Adrenal gland (tissue), 12 donors: ENCODE measurements around the gene CNTNAP2. TPM values are rescaled to one million over a fixed set of nuclear protein-coding genes. Genes with fewer than 3 reads are reported as not detected.

ENCODE experiments used
- DNase-seq, 7 donors: peaks; one replicate each; pipeline ENCODE4 v3.0.0-alpha.2; 2019 to 2020
- H3K27ac ChIP-seq, 5 donors: fragments of 200-600 bp; sonication (generic) in 4 of 5; 1 replicate in 3 of 5; 2 replicates in 2 of 5; pipeline versions ENCODE4 v1.5.1 to v1.8.0; 2016 to 2020; ENCODE audit warnings: mild to moderate bottlenecking in 1 of 5
- H3K27me3 ChIP-seq: fragments of 200-600 bp; 2 replicates; pipeline ENCODE4 v1.8.0; 2021
- H3K36me3 ChIP-seq, 2 donors: fragments of 200-600 bp; replicated peaks in 1 of 2; 1 replicate in 1 of 2; 2 replicates in 1 of 2; pipeline versions ENCODE4 v1.5.1 to v1.8.0; 2018 to 2022
- H3K4me1 ChIP-seq, 2 donors: fragments of 200-600 bp; replicated peaks in 1 of 2; 1 replicate in 1 of 2; 2 replicates in 1 of 2; pipeline versions ENCODE4 v1.5.1 to v1.8.0; 2018 to 2021
- H3K4me3 ChIP-seq, 4 donors: fragments of 200-600 bp; sonication (generic) in 3 of 4; one replicate each; pipeline ENCODE4 v1.5.1; 2016 to 2018
- H3K9me3 ChIP-seq, 3 donors: fragments of 200-600 bp; sonication (generic) in 1 of 3; replicated peaks in 1 of 3; 1 replicate in 2 of 3; 2 replicates in 1 of 3; pipeline versions ENCODE4 v1.5.1 to v1.8.0; 2016 to 2021
- POLR2A ChIP-seq, 2 donors: fragments of 450-650 bp; IDR thresholded peaks; one replicate each; pipeline ENCODE4 v1.6.1; 2017; ENCODE audit warnings: antibody characterized with exemption in 2 of 2, mild to moderate bottlenecking in 2 of 2, moderate library complexity in 1 of 2
- WGBS, 4 donors: extraction: QIAGEN DNeasy Blood & Tissue Kit in 2 of 4; methylation state at CpG; one replicate each; pipeline versions ENCODE4 v1.1.5 to v1.1.7; 2013 to 2017; 5-methylcytosine and 5-hydroxymethylcytosine counted together
- intact Hi-C, 2 donors: fragments of 100-400 bp; cut with DNase I; formaldehyde crosslinking; loops; one replicate each; pipeline versions ENCODE4 v1.14.1 to v1.15.0; 2022 to 2023
- polyA plus RNA-seq, 3 donors: library from polyadenylated mRNA; stranded (reverse); fragments of 200-250 nt in 2 of 3; fragments of 350-450 nt in 1 of 3; fragmentation: Illumina TruSeq in 1 of 3; extraction: RNeasy Lipid Tissue Mini Kit (QIAGEN cat#74804) in 1 of 3; gene quantifications; one replicate each; pipeline ENCODE4 v1.2.3, GENCODE V29; 2013 to 2014
- total RNA-seq, 9 donors: library from RNA; depleted of rRNA in 4 of 9; stranded (reverse); fragments of >200 nt in 4 of 9; fragments of 120-200 nt in 1 of 9; fragmentation: NEBNext Ultra II Directional in 1 of 9; extraction: Animal tissue kit (Norgen Biotek cat#: 25700) in 1 of 9; gene quantifications; one replicate each; pipeline versions ENCODE4 v1.1.0 to v1.2.4, GENCODE V29; 2013 to 2023
- TF ChIP-seq, protein P1 (sequence below), 6 experiments: fragments of 450-650 bp in 4 of 6; fragments of 200-600 bp in 2 of 6; sonication (generic) in 1 of 6; IDR thresholded peaks; 1 replicate in 5 of 6; 2 replicates in 1 of 6; pipeline versions ENCODE4 v1.5.1 to v1.8.0; 2016 to 2021; ENCODE audit warnings: antibody characterized with exemption in 6 of 6, mild to moderate bottlenecking in 2 of 6, moderate library complexity in 1 of 6
- donor health status: healthy with polysubstance abuse.
- donor health status: Bipolar disorder and iron deficiency.
- donor health status: DM: yes; HTN: yes; CAD: no.
- donor health status: DM: no; HTN: no; CAD: no.
- donor health status: DM: no; HTN: no; CAD: no.
- donor health status: DM: yes; HTN: yes; CAD: no.

Gene CNTNAP2
- total and polyA plus RNA-seq, 12 donors, result 0.14 to 6.3 (median 1.8) TPM; not detected in 2

DNA sequence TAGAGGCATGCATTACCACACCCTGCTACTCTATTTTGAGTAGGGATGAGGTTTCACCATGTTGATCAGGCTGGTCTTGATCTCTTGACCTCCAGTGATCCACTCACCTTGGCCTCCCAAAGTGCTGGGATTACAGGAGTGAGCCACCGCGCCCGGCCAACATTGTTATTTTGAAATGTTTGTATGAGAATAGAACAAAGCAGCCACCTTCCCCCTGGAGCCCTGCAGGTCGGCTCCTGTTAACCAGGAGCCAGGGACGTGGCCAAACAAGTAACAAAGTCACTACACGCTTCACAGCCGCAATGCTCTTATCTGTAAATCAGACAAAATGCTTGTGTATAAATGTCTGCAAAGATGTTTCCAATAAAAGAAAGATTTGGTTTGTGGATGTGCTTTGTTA, 295.4 kb downstream of the CNTNAP2 start:
- intact Hi-C loops, result no loop called here
- Histone ChIP-seq H3K27ac (no peak overlapping the region), H3K4me1 (no peaks in the 10 kb centered on the region), H3K27me3 (no peaks in the 10 kb centered on the region), H3K36me3 (no peaks in the 10 kb centered on the region), H3K9me3 (no peaks in the 10 kb centered on the region), H3K4me3 (no peak overlapping the region)
- no peak for DNase-seq
- 82 to 91% (median 82%) methylated on average over 7 of the region's 7 CpGs for WGBS, 4 donors
- TF ChIP-seq POLR2A (IDR thresholded peaks at IDR 0.05), result no peak
- TF ChIP-seq, protein P1, sequence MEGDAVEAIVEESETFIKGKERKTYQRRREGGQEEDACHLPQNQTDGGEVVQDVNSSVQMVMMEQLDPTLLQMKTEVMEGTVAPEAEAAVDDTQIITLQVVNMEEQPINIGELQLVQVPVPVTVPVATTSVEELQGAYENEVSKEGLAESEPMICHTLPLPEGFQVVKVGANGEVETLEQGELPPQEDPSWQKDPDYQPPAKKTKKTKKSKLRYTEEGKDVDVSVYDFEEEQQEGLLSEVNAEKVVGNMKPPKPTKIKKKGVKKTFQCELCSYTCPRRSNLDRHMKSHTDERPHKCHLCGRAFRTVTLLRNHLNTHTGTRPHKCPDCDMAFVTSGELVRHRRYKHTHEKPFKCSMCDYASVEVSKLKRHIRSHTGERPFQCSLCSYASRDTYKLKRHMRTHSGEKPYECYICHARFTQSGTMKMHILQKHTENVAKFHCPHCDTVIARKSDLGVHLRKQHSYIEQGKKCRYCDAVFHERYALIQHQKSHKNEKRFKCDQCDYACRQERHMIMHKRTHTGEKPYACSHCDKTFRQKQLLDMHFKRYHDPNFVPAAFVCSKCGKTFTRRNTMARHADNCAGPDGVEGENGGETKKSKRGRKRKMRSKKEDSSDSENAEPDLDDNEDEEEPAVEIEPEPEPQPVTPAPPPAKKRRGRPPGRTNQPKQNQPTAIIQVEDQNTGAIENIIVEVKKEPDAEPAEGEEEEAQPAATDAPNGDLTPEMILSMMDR (IDR thresholded peaks at IDR 0.05), result no peak

DNA sequence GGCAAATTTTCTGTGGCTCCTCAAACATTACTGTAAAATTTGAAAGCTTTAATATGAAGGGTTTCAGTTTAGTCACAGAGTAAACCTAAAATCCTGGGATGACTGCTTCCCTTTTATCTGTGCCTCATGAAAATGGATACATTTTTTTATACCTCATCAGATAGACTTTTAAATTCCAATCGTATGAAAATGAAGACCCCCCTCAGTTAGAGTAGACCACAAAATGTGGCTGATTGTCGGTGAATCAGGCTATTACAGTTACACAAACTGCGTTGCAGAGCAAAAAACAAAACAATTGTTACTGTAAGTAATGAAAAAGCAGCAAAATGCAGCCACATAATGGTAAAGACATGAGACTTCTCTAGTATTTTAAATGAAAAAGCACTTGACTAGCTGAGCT, 296.2 kb downstream of the CNTNAP2 start:
- no peaks in the 10 kb centered on the region for H3K9me3 ChIP-seq
- no peaks in the 10 kb centered on the region for H3K27me3 ChIP-seq
- no peaks in the 10 kb centered on the region for H3K4me1 ChIP-seq
- no peaks in the 10 kb centered on the region for H3K36me3 ChIP-seq
- TF ChIP-seq, protein P1 (IDR thresholded peaks at IDR 0.05), result no peak
- TF ChIP-seq POLR2A (IDR thresholded peaks at IDR 0.05), result no peak
- 73 to 85% (median 80%) methylated on average over 3 of the region's 3 CpGs for WGBS, 4 donors
- no peak overlapping the region for H3K4me3 ChIP-seq
- intact Hi-C loops, result no loop called here
- no peak overlapping the region for H3K27ac ChIP-seq
- no peak for DNase-seq

DNA sequence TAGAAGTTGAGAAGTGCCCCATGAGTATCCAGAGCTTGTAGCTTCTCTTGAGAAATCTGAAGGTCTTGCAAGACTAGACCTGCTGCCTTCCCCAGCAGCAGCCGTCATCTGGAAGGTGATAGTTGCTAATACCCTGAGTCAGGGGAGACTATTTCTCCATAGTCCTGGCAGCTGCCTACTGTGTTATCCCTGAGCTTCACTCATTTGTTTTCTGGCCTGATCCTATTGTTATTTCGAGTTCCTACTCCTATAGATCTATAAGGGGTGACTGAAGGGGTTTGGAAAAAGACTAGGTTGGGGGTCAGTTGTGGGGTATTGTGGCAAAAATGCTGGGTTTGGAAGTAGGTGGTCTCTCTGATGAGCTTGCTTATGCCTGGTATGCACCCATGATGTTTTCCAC, 297.8 kb downstream of the CNTNAP2 start:
- DNase-seq, result no peak
- H3K4me1 ChIP-seq, result no peaks in the 10 kb centered on the region
- no peak overlapping the region for H3K4me3 ChIP-seq
- no peaks in the 10 kb centered on the region for H3K9me3 ChIP-seq
- intact Hi-C loops, result no loop called here
- no peaks in the 10 kb centered on the region for H3K36me3 ChIP-seq
- H3K27ac ChIP-seq, result no peak overlapping the region
- 60 to 74% (median 71%) methylated on average over 2 of the region's 2 CpGs for WGBS, 4 donors
- TF ChIP-seq, protein P1 (IDR thresholded peaks at IDR 0.05), result no peak
- TF ChIP-seq POLR2A (IDR thresholded peaks at IDR 0.05), result no peak
- H3K27me3 ChIP-seq, result no peaks in the 10 kb centered on the region

DNA sequence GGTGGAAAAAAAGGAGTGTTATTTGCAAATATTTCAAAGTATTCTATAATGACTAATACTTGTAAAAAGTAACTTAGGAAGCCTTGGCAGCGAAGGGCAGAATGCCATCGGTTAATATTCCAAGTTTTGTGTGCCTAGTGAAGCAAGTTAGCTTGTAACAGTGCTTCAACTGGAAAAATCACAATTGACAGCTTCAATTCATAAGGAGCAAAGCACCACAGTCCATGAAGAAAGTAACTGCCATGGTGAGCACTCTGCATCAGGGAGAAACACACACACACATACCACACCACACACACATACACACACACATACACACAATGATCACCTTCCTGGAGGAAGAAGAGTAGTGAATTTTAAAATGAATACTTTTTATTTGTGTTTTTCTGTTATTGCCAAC, 298.3 kb downstream of the CNTNAP2 start:
- no peak for DNase-seq
- Histone ChIP-seq H3K27me3 (no peaks in the 10 kb centered on the region), H3K4me3 (no peak overlapping the region), H3K4me1 (no peaks in the 10 kb centered on the region), H3K27ac (no peak overlapping the region), H3K9me3 (no peaks in the 10 kb centered on the region), H3K36me3 (no peaks in the 10 kb centered on the region)
- WGBS, 4 donors, result 71 to 85% (median 77%) methylated on average over 2 of the region's 2 CpGs
- no peak for TF ChIP-seq POLR2A (IDR thresholded peaks at IDR 0.05)
- TF ChIP-seq, protein P1 (IDR thresholded peaks at IDR 0.05), result no peak
- intact Hi-C loops, result no loop called here
